ELR (cell line): ENCODE measurements around the gene HSBP1L1.
A peak's percentile ranks its signal among the peaks of the same experiment; 100 is the strongest.

Source experiments
- DNase-seq: peaks from one replicate; pipeline ENCODE4 v3.0.0-alpha.2; 2015; ENCODE audit warnings: low read depth

The HSBP1L1 gene

DNA sequence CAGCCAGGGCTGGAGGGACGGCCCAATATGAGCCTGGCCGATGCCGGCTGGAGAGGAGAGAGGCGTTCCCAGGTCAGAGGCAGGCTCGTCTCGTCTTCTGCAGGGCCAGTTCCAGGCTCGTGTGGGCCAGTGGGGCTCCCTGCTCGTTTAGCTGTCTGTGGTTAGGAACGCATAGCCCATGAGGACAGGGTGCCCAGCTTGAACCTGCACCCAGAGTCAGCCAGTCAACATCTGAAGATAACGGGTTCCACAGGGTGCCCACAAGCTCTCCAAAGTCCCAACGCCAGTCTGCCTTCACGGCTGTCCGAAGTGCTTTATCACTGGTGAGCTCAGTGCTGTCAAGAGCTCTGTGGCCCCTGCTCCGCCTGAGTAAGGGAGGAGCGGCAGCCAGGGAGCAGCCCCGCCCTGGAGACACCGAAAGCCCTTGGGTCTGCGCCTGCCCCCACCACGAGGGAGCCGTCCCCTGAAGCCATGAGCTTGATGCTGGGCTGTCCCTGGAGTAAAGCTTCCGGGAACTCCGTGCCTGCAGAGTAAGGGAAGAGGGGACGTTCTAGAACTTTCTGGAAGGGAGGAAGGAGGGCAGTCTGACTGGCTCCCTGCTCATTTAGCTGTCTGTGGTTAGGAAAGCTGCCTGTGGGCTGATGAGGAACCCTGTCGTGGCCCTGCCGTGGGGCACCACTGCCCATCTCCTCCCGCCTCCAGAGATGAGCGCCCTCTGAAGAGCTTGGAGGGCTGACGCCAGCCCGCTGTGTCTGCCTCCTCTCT lies 2.7 kb upstream of the HSBP1L1 start:
- no peak for DNase-seq

DNA sequence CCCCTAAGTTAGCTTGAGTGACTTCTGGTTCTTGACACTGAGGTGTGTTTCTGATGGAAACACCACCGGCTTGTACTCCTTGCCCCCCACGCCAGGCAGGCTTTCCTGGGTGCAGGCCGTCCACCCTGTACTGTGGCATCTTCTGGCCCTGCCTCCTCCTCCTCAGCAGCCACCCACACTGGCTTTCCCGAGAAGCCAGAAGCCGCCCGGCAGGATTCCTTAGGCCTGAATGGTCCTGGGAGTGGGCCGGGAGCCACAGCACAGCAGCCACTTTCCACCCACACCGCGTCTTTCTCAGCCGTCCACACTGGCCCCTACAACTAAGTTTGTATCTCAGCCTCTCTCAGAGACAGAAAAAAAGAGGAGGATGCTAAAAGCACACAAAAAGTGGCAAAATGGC lies 2.1 kb upstream of the HSBP1L1 start:
- DNase-seq = no peak

DNA sequence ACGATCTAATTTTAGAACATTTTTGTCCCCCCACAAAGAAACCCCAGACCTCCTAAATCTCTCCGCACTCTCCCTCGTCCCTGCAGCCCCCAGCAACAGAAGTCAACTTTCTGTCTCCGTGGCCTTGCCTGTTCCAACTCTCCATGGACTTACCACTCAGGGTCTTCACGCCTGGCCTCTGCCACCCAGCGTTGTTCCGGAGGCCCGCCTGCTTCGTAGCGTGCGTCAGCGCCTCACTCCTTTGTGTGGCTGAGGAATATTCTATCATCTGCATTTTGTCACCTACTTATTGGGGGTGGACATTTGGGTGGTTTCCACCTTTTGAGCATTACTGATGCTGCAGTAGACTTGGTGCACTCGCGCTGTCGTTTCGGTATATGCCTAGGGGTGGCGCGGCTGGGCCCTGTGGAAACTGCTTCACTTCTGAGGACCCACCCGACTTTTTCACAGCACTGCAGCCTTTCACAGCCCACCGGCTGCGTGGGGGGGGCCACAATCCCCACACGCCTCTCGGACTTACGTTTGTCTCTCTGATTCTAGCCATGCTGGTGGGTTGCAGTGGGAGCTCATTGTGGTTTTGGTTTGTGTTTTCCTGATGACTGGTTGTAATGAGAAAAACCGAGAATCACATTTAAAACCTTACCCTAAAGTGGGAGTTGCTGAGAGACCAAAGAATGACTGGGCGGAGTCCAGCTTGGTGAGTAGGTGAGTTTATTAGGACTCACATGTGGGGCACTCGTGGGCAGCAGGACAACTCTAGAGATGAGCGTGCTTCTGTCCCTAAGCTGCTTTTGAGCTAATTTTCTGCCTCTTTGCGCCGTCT lies 1.4 kb upstream of the HSBP1L1 start:
- DNase-seq = no peak

DNA sequence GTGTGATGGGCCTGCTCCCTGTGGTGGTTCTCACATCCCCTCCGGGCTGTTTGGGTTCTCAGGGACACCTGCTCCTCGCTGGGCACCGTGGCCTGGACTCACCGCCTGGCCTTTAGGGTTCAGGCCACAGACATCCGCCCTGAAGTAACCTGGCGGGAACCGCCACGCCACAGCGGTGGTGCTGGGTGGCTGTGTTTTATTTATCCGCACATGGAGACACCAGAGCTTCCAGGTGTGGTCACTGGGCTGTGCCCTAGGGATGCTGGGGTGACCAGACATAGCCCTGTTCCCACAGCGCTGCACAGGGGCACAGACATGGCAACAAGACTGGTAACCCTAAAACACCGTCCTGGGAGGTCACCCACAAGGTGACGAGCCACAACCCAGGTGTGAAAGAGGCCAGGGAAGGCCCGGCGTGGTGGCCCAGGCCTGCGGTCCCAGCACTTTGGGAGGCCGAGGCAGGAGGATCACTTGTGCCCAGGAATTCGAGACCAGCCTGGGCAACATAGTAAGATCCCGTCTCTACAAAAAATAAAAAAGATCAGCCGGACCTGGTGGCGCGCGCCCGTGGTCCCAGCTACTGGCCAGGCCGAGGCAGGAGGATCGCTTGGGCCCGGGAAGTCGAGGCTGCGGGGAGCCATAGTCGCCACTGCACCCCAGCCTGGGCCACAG lies 649 bp upstream of the HSBP1L1 start:
- no peak for DNase-seq

DNA sequence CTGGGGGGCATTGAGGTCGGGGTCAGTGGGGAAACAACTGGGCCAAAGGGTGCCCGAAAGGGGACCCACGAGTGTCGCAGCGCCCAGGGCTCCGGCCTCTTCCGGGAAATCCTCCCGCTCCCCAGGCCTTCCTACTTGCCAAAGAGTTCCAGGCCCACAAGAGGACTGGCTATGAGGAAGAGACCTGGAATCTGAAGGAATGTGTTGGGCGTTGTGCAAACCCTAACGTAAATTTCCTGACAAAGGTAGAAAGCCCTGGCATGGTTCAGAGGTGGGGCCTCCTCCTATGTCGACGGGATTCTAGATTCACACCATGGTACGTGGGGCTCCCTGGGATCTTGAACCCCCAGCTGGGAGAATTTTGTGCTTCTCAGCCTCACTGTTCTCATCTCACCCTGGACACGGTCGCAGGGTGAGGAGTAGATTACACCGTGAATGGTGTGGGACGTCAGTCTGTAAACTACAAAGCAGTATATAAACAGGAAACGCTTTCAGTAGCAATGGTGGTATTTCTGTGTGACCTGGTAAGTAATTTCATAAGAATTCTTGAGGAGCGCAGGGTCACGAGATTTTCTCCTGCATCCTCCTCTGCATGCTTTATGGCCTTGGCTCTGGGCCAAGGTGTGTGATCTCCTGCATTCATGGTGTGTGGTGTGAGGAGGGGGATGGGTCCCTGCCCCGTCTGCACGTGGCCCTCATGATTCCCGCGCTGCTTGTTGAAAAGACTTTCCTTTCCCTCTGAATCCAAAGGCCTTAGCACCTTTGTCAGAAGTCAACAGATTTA lies 868 bp downstream of the HSBP1L1 start:
- peak; percentile 83 for DNase-seq

DNA sequence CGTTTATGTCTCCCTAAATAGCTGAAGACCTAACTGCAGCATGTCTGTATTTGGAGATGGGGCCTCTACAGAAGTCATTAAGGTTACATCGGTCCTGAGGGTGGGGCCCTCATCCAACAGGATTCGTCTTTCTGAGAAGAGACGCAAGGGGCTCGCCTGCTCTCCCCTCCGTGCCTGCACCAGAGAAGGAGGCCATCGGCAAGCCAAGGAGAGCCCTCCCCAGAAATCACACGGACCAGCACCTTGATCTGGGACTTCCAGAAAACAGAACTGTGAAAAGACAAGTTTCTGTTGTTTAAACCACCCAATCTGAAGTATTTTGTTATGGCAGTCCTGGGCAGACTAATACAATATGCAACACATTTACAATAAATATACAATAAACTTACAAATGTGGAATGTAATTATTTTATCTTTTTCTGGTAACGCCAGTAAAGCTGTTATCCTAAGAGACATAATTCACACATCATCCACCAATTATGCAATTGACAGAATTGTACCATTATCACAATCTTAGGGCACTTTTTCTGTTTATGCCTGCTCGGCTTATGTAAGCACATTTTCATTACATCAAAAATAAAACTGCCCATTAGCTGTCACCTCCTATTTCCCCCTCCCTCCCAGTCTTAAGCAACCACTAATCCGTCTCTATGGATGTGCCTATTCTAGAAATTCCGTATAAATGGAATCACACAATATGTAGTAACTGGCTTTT lies 6.1 kb downstream of the HSBP1L1 start:
- no peak for DNase-seq

DNA sequence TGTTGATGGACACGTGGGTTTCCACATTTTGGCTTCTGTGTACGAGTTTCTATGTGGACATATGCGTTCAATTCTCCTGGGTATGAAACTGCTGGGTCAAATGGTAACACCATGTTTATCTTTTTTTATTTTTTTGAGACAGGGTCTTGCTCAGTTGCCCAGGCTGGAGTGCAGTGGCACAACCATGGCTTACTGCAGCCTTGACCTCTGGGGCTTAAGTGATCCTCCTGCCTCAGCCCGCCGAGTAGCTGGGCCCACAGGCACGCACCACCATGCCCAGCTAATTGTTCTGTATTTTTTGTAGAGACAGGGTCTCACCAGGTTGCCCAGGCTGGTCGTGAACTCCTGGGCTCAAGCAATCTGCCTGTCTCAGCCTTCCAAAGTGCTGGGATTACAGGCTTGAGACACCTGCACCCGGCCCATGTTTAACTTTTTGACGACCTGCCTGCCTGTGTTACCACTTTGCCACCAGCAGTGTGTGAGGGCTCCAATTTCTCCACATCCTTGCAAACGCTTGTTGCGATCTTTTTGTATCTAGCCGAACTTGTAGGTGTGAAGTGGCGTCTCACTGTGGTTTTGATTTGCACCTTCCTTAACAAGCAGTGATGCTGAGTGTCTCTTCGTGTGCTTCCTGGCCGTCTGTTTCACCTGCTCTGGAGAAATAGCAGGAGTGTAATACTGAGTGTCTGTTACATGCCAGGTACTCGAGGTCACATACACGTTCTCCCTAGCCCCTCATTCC lies 6.9 kb downstream of the HSBP1L1 start:
- DNase-seq = no peak

DNA sequence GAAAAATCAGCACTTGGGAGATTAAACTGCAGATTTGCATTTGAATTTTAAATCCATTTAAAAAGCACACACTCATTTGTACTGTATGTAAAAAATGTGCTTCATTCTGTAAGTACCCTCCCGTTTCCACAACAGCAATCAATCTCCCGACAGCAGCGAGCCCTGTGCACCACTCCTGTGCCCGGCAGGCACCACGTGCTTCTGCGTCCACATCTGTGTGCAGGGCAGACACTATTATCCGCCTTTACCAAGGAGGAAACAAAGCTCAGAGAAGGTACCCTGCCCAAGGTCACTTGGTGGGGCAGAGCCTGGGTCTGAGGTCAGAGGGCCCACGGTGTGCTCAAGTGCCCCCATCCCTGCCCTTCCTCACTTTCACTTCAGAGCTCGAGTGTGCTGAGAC lies 7.5 kb downstream of the HSBP1L1 start:
- no peak for DNase-seq

DNA sequence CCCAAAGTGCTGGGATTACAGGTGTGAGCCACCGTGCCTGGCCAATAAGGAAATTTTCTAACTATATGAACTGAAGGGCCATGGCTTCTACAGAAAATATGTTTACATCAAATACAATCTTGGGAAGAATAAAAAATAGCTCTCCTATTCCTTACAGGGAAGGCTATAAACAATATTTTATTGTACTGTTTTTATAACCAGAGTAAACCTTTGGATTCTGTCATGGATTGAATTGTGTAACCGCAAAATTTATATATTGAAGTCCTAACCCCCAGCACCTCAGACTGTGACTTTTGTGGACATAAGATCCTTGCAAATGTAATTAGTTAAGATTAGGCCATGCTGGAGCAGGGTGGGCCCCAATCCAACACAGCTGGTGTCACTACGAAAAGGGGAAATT lies 8.3 kb downstream of the HSBP1L1 start:
- DNase-seq = no peak

DNA sequence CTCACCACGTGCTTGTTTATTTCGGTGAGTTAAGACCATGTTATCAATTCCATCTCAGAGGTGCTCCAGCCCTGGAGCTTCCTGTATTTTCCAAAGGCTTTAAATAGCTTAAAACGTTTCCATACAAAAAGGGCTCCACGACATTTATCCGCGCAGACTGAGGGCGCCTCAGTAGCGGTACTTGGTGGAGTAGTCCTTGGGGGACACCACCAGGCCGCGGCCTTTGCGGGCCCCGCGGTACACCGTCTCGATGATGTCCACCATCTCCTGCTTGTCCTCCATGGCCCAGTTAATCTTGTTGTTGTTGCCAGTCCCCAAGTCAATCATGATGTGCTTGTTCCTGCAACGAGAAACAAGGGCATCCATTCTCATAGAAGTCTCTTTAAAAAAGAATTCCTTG lies 9.1 kb downstream of the HSBP1L1 start:
- no peak for DNase-seq

GRCh38 chr18:79974025-79974654 lies 9.7 kb downstream of the HSBP1L1 start:
- DNase-seq = no peak

GRCh38 chr18:79975043-79975442 lies 10.6 kb downstream of the HSBP1L1 start:
- DNase-seq = no peak

GRCh38 chr18:79975985-79976680 lies 11.7 kb downstream of the HSBP1L1 start:
- no peak for DNase-seq

DNA sequence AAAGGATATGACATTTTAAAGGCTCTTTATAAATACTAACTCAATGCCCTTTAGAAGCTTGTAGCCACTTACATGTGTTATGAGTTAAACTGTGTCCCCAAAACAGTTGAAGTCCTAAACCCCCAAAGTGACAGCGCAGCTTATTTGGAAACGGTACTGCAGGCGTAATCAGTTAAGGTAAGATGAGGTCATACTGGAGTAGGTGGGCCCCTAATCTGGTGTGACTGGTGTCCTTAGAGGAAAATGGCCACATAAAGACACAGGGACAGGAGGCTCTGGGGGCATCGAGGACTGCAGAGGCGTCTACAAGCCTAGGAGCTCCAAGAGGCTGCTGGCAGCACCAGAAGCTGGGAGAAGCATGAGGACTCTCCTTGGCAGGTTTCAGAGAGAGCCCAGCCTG lies 15.4 kb downstream of the HSBP1L1 start:
- no peak for DNase-seq

DNA sequence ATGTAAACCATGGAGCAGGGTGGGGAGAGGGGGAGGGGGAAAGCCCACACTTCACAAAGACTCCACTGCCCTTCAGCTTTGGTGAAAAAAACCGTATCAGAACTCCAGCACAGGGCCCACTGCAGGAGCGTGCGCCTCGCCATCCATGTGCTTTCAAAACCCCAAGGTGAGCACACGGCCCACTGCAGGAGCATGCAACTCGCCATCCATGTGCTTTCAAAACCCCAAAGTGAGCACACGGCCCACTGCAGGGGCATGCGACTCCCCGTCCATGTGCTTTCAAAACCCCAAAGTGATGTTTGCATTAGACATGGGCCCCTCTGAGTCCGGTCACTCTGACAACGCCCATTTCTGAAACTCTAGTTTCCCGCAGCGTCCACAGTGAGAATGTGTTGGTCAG lies 16.1 kb downstream of the HSBP1L1 start:
- no peak for DNase-seq

GRCh38 chr18:79982736-79983135 lies 18.3 kb downstream of the HSBP1L1 start:
- DNase-seq = peak; percentile 22

DNA sequence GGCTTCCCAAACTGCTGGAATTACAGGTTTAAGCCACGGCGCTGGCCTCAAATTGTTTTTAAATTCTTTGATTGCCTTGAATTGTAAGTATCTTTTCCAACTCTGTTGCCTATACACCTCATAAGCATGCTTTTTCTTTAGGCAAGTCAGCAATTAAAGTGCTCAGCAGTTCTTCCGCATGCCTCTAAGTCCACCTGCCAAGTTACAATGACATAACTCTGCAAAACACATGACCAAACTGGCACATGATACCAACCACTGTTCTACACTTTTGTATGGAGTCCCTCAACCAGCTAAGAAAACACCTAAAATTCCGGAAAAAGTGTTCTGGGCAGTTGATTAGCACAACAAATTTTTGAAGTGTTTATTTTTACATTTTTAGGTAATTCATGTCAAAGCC lies 18.8 kb downstream of the HSBP1L1 start:
- DNase-seq = no peak

- DNase-seq = no peak
Measured at GRCh38 chr18:79983793-79984192, 19.4 kb downstream of the HSBP1L1 start.

DNA sequence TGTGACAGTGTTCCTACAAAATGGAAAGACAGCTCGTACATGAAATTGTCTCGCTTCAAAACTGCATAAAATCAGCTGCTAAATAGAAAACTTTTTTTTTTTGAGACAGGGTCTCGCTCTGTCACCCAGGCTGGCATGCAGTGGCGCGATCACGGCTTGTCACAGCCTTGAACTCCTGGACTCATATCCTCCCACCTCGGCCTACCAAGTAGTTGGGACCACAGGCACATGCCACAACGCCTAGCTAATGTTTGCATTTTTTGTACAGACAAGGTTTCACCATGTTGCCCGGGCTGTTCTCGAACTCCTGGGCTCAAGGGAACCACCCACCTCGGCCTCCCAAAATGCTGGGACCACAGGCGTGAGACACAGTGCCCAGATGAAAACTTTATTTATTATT lies 20.7 kb downstream of the HSBP1L1 start:
- no peak for DNase-seq

- no peak for DNase-seq
Measured at GRCh38 chr18:79986726-79987125, 22.3 kb downstream of the HSBP1L1 start.
